ENCODE data around the gene YWHAH. TPM values are rescaled to one million over a fixed set of nuclear protein-coding genes. Genes with fewer than 3 reads are reported as not detected.
A peak's percentile ranks its signal among the peaks of the same experiment; 100 is the strongest.

YWHAH gene
- total RNA-seq, 6 experiments from 2014 or later = 127 to 194 (median 184) TPM

DNA sequence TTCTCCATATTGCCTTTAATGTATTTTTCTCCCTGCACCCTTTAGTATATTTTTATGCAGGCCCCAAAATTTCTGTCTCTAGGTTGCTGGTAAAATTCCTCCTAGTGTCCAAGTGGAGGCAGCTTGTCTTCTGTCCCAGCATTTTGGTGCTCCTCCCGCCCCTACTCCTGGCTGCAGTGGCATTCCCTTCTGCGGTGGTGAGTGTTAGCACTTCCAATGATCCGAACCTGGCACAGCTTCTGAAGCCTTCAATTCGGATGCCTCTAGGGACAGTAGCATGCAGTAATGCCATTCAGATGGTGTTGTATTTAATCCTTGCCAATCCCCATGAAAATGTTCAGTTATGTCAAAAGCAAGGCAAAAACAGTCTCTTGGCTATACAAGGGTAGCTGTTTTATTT, 5.9 kb downstream of the YWHAH start:
- Mint-ChIP-seq H3K4me1 (ENCODE audit: low read depth) (peaks cover 58% of the 10 kb centered on the region), H3K4me3 (0 out of 2 replicates have a peak overlapping the region, but pooled peaks have one; percentile 17), H3K9me3 (no peaks in the 10 kb centered on the region), H3K36me3 (ENCODE audit: low read depth) (peaks cover 32% of the 10 kb centered on the region), H3K27ac (peak overlapping the region; percentile 86), H3K27me3 (ENCODE audit: insufficient read depth) (no peaks in the 10 kb centered on the region; the same call in 1 of the 2 replicates)
- no peak for DNase-seq
- TF ChIP-seq, protein P1, sequence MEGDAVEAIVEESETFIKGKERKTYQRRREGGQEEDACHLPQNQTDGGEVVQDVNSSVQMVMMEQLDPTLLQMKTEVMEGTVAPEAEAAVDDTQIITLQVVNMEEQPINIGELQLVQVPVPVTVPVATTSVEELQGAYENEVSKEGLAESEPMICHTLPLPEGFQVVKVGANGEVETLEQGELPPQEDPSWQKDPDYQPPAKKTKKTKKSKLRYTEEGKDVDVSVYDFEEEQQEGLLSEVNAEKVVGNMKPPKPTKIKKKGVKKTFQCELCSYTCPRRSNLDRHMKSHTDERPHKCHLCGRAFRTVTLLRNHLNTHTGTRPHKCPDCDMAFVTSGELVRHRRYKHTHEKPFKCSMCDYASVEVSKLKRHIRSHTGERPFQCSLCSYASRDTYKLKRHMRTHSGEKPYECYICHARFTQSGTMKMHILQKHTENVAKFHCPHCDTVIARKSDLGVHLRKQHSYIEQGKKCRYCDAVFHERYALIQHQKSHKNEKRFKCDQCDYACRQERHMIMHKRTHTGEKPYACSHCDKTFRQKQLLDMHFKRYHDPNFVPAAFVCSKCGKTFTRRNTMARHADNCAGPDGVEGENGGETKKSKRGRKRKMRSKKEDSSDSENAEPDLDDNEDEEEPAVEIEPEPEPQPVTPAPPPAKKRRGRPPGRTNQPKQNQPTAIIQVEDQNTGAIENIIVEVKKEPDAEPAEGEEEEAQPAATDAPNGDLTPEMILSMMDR (IDR thresholded peaks at IDR 0.05) = peak; percentile 18; the same call in 1 of the 2 replicates

DNA sequence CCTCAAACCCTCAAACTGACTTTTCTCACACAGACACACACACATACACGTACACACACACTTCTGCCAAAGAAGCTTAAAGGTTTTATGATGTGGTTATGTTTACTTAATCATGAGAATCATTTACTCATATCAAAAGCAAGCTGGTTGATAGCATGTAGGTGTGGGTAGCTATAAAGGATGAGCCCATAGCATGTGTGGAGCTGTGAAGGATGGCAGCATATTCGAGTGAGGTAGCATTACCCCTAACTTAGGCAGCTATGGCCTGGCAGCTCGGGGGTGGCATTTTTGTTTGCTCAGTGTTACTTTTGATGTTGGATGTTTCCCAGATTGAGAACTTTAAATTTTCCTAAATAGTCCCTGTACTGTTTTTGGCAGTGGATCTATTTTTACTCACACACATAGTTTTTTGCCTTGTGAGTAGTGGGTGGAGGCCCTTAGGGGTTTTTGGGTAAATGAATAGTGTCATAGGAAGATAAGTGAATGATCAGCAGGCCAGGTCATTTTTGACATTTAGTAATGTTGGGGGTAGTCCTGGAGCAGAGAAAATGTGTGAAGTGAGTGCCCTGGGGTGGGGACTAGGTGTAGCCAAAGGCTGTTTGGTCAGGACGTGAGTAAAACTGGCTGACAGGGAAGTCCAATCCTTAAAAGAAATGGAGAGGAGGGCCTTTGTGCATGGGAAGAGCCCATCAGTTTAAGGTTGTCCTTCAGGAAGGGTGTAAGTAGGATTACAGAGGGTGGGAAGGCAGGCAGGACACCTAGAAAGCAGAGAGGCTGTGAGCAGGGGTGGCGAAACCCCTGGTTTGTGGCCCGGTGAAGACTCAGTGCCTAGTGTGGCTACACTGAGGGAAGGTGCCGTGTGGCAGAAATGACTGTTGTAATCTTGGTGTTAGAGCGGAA, 7.1 kb downstream of the YWHAH start:
- Mint-ChIP-seq H3K4me3 (peak overlapping the region; percentile 34), H3K4me1 (ENCODE audit: low read depth) (peaks cover 65% of the 10 kb centered on the region), H3K27me3 (ENCODE audit: insufficient read depth) (no peaks in the 10 kb centered on the region; the same call in 1 of the 2 replicates), H3K36me3 (ENCODE audit: low read depth) (peaks cover 41% of the 10 kb centered on the region), H3K27ac (peak overlapping the region; percentile 88), H3K9me3 (no peaks in the 10 kb centered on the region)
- no peak for DNase-seq
- TF ChIP-seq, protein P1 (IDR thresholded peaks at IDR 0.05) = no peak

DNA sequence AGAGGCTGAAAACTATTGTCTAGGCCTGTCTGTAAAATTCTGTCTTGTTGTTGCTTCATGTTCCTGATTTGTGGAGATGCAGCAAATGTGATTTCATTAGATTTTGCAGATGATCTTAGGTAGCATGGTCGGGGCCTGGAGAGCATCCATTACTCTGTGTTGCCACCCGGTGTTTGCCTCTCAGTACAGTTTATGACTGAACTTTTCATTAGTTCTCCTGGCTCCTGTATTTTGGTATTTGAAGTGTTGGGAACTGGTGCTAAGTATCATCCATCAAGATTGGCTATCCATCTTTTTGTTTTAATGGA, 7.7 kb downstream of the YWHAH start:
- Mint-ChIP-seq H3K27ac (peak overlapping the region; percentile 88), H3K27me3 (ENCODE audit: insufficient read depth) (no peaks in the 10 kb centered on the region; the same call in 1 of the 2 replicates), H3K4me1 (ENCODE audit: low read depth) (peaks cover 65% of the 10 kb centered on the region), H3K4me3 (peak overlapping the region; percentile 34), H3K36me3 (ENCODE audit: low read depth) (peaks cover 47% of the 10 kb centered on the region), H3K9me3 (no peaks in the 10 kb centered on the region)
- TF ChIP-seq, protein P1 (IDR thresholded peaks at IDR 0.05) = peak; percentile 44; the same call in 1 of the 2 replicates
- DNase-seq = peak; percentile 9

DNA sequence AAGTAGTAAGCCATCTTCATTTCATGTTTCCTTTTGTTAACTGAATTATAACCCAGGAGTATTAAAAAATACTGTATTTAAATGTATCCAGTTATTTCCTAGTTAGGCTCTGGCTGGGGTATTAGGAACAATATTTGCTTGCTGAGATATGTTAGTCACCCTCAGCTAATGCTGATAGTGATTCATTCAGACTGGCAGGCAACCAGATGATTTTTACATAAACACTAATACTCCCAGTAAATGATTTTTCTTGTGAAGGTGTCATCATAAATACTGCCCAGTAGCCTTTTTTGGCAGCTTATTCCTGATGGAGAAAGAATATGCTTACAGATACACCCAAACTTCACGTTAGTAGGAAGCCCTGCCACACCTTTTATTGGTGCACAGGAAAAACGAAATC, 8.1 kb downstream of the YWHAH start:
- TF ChIP-seq, protein P1 (IDR thresholded peaks at IDR 0.05) = no peak; the same call in 1 of the 2 replicates
- no peaks in the 10 kb centered on the region for H3K9me3 Mint-ChIP-seq
- no peaks in the 10 kb centered on the region; the same call in 1 of the 2 replicates for H3K27me3 Mint-ChIP-seq (ENCODE audit: insufficient read depth)
- H3K4me3 Mint-ChIP-seq = peak overlapping the region; percentile 34
- peak; percentile 87 for DNase-seq
- peaks cover 48% of the 10 kb centered on the region for H3K36me3 Mint-ChIP-seq (ENCODE audit: low read depth)
- H3K4me1 Mint-ChIP-seq (ENCODE audit: low read depth) = peaks cover 65% of the 10 kb centered on the region
- H3K27ac Mint-ChIP-seq = peak overlapping the region; percentile 88

DNA sequence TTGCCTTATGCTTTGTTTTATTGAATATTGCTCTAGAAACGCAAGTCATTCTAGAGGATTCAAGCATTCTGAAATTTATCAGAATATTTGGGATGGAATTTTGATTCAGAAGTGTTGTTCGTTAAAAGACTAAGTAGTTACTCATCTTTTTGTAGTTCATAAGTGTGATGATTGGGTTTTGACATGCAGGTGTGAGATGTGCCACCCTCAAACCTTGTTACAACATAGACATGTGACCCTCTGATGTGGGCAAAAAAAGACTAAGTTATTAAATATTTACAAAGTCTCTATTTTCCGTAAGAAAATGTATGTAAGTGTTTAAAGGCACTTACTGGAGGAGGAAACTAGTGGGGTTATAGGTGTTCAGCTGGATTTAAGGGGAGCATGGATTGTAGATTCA, 8.9 kb downstream of the YWHAH start:
- peaks cover 49% of the 10 kb centered on the region for H3K36me3 Mint-ChIP-seq (ENCODE audit: low read depth)
- H3K4me1 Mint-ChIP-seq (ENCODE audit: low read depth) = peaks cover 65% of the 10 kb centered on the region
- no peaks in the 10 kb centered on the region; the same call in 1 of the 2 replicates for H3K27me3 Mint-ChIP-seq (ENCODE audit: insufficient read depth)
- H3K4me3 Mint-ChIP-seq = peak overlapping the region; percentile 29; the same call in 1 of the 2 replicates
- DNase-seq = no peak
- TF ChIP-seq, protein P1 (IDR thresholded peaks at IDR 0.05) = no peak
- H3K27ac Mint-ChIP-seq = peak overlapping the region; percentile 88
- H3K9me3 Mint-ChIP-seq = no peaks in the 10 kb centered on the region
